Thyroid gland (tissue), 4 donors: Measurements from ENCODE around the gene POU2AF3.

ENCODE experiments used
- CTCF ChIP-seq, 6 experiments: fragments of 200-600 bp in 3 of 6; fragments of 450-650 bp in 3 of 6; sonication (generic) in 3 of 6; IDR thresholded peaks; one replicate each; pipeline ENCODE4 v1.5.1; 2016 to 2019; ENCODE audit warnings: antibody characterized with exemption in 6 of 6, mild to moderate bottlenecking in 2 of 6, inconsistent platforms in 1 of 6, moderate library complexity in 1 of 6
- POLR2A ChIP-seq, 2 donors: fragments of 450-650 bp; IDR thresholded peaks; one replicate each; pipeline ENCODE4 v1.6.1; 2017; ENCODE audit warnings: antibody characterized with exemption in 2 of 2, mild to moderate bottlenecking in 2 of 2, moderate library complexity in 1 of 2

- no peak for TF ChIP-seq CTCF (IDR thresholded peaks at IDR 0.05)
- no peak for TF ChIP-seq POLR2A (IDR thresholded peaks at IDR 0.05)
These were observed 49.4 kb downstream of the POU2AF3 start for GRCh38 chr11:111347723-111348115.
